Kidney (tissue), 14 donors: Measurements from ENCODE around the gene AP1AR. TPM values are rescaled to one million over a fixed set of nuclear protein-coding genes. Genes with fewer than 3 reads are reported as not detected.
"Not testable (repeated sequence)": the region's sequence is repeated elsewhere in the genome, so short reads cannot be mapped to it uniquely, and the experiment has no call there.

Source experiments
- DNase-seq, 5 donors: peaks; one replicate each; pipeline ENCODE4 v3.0.0-alpha.2; 2013 to 2020
- FAIRE-seq: peaks from 2 replicates; lab custom pipeline; 2012; peaks lifted over from hg19 to GRCh38; lab: Jason Lieb, UNC
- H3K27ac ChIP-seq, 2 donors: one replicate each; pipeline ENCODE4 v1.7.0; 2013; ENCODE audit warnings: low read depth in 2 of 2, low read length in 2 of 2, inconsistent platforms in 1 of 2
- H3K27me3 ChIP-seq: one replicate; pipeline ENCODE4 v1.7.1; 2013; ENCODE audit warnings: low read length, inconsistent platforms; ENCODE audit not compliant: control insufficient read depth, insufficient read depth
- H3K36me3 ChIP-seq, 3 donors: one replicate each; pipeline versions ENCODE4 v1.7.0 to v1.7.1; 2013; ENCODE audit warnings: low read length in 3 of 3, control low read depth in 1 of 3, inconsistent platforms in 1 of 3; ENCODE audit not compliant: insufficient read depth in 3 of 3, control insufficient read depth in 2 of 3
- H3K4me1 ChIP-seq, 3 donors: one replicate each; pipeline versions ENCODE4 v1.7.0 to v1.7.1; 2013; ENCODE audit warnings: low read length in 3 of 3, inconsistent platforms in 1 of 3, low read depth in 1 of 3; ENCODE audit not compliant: control insufficient read depth in 2 of 3, insufficient read depth in 2 of 3
- H3K4me3 ChIP-seq, 3 donors: one replicate each; pipeline versions ENCODE4 v1.7.0 to v1.8.1; 2013; ENCODE audit warnings: low read length in 3 of 3, control low read depth in 1 of 3, inconsistent platforms in 1 of 3
- H3K9ac ChIP-seq, 3 donors: one replicate each; pipeline versions ENCODE4 v1.7.0 to v1.7.1; 2013; ENCODE audit warnings: low read length in 3 of 3, control low read depth in 1 of 3, inconsistent platforms in 1 of 3
- H3K9me3 ChIP-seq, 3 donors: one replicate each; pipeline versions ENCODE4 v1.7.0 to v1.7.1; 2013; ENCODE audit warnings: low read length in 3 of 3, control low read depth in 1 of 3, inconsistent platforms in 1 of 3; ENCODE audit not compliant: control insufficient read depth in 2 of 3, insufficient read depth in 1 of 3
- CTCF ChIP-seq: IDR thresholded peaks from 3 replicates; pipeline ENCODE4 v1.5.1; 2012; ENCODE audit warnings: mild to moderate bottlenecking, moderate library complexity, borderline replicate concordance; ENCODE audit not compliant: insufficient read depth; ENCODE audit errors: extremely low read depth
- intact Hi-C: fragments of 100-400 bp; cut with DNase I; formaldehyde crosslinking; loops from one replicate; pipeline ENCODE4 v1.11.1; 2022
- polyA plus RNA-seq: library from polyadenylated mRNA; stranded (reverse); fragments of 350-450 nt; fragmentation: Illumina TruSeq; extraction: RNeasy Lipid Tissue Mini Kit (QIAGEN cat#74804); gene quantifications from one replicate; pipeline ENCODE4 v1.2.3, GENCODE V29; 2014; ENCODE audit warnings: low read depth, low replicate concordance; ENCODE audit not compliant: insufficient read depth
- total RNA-seq: library from RNA; stranded (reverse); fragmentation: NEBNext Ultra II Directional; extraction: Animal tissue kit (Norgen Biotek cat#: 25700); gene quantifications from one replicate; pipeline ENCODE4 v1.2.1, GENCODE V29; 2021
- donor health status: control.
- donor health status: control.
- donor health status: control.
- donor health status: control.
- donor health status: control.
- donor health status: DM: yes; HTN: yes; CAD: no.
- donor health status: Normal renal cell carcinoma (clear cell type).

The AP1AR gene
- total and polyA plus RNA-seq, 2 donors from 2014 or later: 8.7 to 20.3 TPM

DNA sequence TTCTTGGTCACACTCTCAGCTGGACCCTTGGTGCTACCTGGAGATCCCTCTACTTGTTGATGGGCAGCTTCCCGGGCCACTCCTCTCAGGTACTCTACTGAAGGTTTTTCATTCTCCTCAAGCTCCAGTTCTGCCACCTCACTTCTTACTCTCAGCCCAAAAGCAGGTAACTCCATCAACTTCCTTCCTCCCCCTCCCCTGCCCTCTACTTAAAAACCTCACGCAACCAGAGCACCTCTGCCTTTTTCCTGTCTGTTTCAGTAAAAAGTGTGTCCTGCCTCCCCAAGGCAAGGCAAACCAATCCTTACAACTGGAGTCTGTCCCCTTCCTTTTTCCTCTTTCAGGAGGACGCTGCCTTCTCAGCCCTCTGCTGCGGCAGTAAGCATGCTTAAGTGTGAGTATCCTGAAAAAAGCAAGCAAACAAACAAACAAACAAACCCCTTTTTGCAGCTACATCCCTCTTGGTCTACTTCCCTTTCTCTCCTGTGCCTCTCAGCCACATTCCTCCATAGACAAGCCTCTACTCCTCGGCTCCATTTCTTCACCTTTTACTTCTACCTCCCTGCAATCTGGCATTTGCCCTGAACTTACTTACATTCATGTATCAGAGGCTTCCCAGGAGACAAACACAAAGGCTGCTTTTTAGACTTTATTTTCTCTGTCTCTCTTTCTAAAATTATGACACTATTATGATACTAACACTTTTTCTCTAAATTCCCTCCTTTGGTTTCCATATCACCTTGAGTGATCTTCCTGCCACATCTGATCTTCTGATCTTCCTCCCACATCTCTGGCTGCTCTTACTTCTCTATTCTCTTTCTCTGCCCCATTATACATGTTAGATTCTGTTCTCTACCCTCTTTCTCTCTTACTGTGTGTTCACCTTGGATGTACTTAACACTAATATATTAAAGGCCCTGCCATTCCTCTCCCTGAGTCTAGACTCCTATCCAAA lies 71.0 kb downstream of the AP1AR start:
- DNase-seq (no peak), FAIRE-seq (no peak)
- H3K9ac ChIP-seq: no peak overlapping the region
- no peak overlapping the region for H3K27ac ChIP-seq
- intact Hi-C loops: no loop called here
- no peak overlapping the region for H3K4me3 ChIP-seq
- TF ChIP-seq CTCF: no peak
- H3K9me3 ChIP-seq: no peaks in the 10 kb centered on the region
- peaks cover 0 to 5% (median 0%) of the 10 kb centered on the region in 3 donors for H3K4me1 ChIP-seq
- no peaks in the 10 kb centered on the region for H3K36me3 ChIP-seq
- no peaks in the 10 kb centered on the region for H3K27me3 ChIP-seq

GRCh38 chr4:112305477-112305876 lies 73.9 kb downstream of the AP1AR start:
- not testable (repeated sequence) for H3K27me3 ChIP-seq, FAIRE-seq

GRCh38 chr4:112309263-112309791 lies 77.7 kb downstream of the AP1AR start:
- peak in 1 of 5 donors; percentile 30 for DNase-seq
- H3K4me1 ChIP-seq, H3K9ac ChIP-seq, intact Hi-C loops, H3K27me3 ChIP-seq, H3K9me3 ChIP-seq, H3K27ac ChIP-seq, H3K4me3 ChIP-seq, FAIRE-seq, H3K36me3 ChIP-seq: not testable (repeated sequence)

More at GRCh38 chr4:112305477-112305876, 73.9 kb downstream of the AP1AR start:
- H3K27ac ChIP-seq, intact Hi-C loops, H3K4me1 ChIP-seq, H3K4me3 ChIP-seq, H3K9me3 ChIP-seq, H3K9ac ChIP-seq, DNase-seq, H3K36me3 ChIP-seq: not testable (repeated sequence)

DNA sequence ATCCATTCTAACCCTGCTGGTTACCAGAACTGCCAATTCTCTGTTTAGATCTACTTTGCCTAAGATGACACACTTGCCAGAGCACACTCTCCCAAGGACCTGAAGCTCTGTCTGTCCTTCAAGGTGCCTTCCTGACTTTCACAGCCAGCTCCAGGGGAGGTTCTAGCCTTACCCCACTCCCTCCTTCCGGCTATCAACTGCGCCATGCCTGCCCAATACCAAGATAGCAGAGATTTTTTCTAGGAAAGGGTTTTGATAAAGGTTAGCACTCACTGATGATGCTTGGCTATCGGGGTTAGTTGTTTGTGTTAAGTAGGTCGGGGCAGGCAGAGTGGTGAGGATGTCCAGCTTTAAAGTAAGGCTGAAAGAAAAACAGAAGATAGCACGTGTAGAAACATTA lies 79.9 kb downstream of the AP1AR start:
- no peak for TF ChIP-seq CTCF

More for the DNA sequence above, 79.9 kb downstream of the AP1AR start:
- intact Hi-C loops: no loop called here
- Histone ChIP-seq H3K36me3 (no peaks in the 10 kb centered on the region), H3K9me3 (no peaks in the 10 kb centered on the region), H3K9ac (no peak overlapping the region), H3K27me3 (no peaks in the 10 kb centered on the region), H3K4me1 (no peaks in the 10 kb centered on the region), H3K4me3 (no peak overlapping the region), H3K27ac (no peak overlapping the region)
- FAIRE-seq (no peak), DNase-seq (no peak)
